Measurements from ENCODE around the gene HDAC1.
A peak's percentile ranks its signal among the peaks of the same experiment; 100 is the strongest.
"Not testable (repeated sequence)": the region's sequence is repeated elsewhere in the genome, so short reads cannot be mapped to it uniquely, and the experiment has no call there.

HDAC1 gene

DNA sequence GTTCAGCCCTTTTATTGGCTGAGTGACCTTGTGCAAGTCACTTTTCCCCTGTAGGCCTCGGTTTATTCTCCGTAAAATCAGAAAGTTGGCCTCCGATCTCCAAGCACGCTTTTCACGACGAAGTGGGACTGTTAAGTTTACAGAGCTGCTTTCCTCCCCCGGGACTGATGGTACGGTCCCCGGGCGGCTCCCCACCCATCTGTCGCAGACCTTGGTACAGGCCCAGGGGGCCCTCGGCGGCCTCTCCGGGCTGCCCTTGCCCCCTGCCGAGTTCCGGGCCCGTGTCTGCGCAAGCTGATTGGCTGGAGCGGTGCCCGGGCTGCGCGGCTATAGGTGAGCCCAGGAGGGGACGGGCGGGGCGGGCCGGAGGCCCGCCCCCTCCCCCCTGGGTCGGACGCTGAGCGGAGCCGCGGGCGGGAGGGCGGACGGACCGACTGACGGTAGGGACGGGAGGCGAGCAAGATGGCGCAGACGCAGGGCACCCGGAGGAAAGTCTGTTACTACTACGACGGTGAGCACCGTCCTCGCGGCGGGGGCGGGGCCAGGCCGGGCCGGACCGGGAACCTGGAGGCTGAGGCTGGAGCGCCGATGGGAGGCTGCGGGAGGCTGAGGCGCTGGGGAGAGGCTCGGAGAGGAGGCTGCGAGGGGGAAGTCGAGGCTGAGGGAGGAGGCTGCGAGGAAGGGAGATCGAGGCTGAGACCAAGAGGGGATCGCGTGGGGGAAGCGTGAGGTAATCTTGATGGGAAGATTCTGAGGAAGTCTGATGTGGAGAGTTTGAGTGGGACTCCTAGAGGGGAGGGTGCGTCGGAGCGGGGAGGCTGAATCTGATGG, at the start of gene HDAC1:
TSS of gene HDAC1 (plus strand) at position 376 of the 831 bp plus-strand sequence. CDS start at position 463, 87 bp downstream.
- H3K4me1 ChIP-seq = peaks cover 5% of the 10 kb centered on the region
- peak within 1 kb of the TSS; percentile 98 for H3K4me3 ChIP-seq
- peak; percentile 92 to 99 for DNase-seq (ENCODE audit: low spot score in 2 of 2)
- H3K36me3 ChIP-seq (replicated peaks) = peaks cover 3% of the 10 kb centered on the region; the same call in 1 of the 2 replicates
- H3K9me3 ChIP-seq = no peaks in the 10 kb centered on the region
- in situ Hi-C loops (cut with MboI; ENCODE audit: low sequenced_read_pairs) = no loop called here
- H3K27me3 ChIP-seq (ENCODE audit: low read depth) = no peaks in the 10 kb centered on the region

DNA sequence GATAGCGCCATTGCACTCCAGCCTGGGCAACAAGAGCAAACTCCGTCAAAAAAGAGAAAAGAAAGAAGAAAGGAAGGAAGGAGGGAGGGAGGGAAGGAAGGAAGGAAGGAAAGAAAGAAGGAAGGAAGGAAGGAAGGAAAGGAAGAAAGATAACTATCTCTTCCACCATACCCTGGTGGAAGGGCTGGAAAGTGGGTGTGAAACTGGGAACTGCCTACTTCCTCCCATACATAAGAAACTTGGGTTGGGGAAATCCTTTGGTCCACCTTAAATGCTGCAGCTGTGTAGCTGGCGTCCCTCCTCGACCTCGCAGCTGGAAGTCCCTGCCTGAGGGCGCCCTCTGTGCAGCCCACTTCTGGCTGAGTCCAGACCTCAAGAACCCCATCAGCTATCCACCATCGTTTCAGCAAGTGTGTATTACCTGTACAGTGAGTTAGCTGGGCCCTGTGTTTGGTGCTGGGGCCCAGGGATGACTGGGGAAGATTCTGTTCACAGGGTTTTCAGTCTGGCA, 49.5 kb upstream of the HDAC1 start:
- H3K4me1 ChIP-seq = peaks cover 9% of the 10 kb centered on the region
- in situ Hi-C loops (cut with MboI; ENCODE audit: low sequenced_read_pairs) = no loop called here

DNA sequence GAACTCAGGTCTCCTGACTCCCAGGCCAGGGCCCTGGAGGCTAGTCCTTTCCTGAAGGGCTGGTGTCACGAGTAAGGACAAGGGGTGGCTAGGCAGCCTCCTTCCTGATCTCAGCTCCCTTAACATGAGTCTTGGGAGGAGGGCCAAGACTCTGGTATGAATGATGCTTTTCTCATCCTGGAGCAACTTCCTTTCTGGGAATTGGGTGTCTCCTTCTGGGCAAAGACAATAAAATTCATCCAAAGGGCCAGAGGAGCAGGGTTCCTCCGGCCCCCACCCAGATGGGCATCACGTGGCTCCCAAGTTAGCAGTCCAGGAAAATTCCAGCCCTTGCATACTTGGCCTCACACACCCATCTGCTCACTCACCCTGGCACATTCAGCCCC, 45.0 kb upstream of the HDAC1 start, which contains the start of gene FAM167B:
TSS of gene FAM167B (plus strand) at position 335 of the 386 bp plus-strand sequence. CDS start 200 bp downstream, outside the sequence.
- DNase-seq (ENCODE audit: low spot score in 2 of 2) = no peak
- no peaks in the 10 kb centered on the region for H3K9me3 ChIP-seq
- H3K4me1 ChIP-seq = no peaks in the 10 kb centered on the region
- H3K4me3 ChIP-seq = no peak within 1 kb of the TSS
- H3K27me3 ChIP-seq (ENCODE audit: low read depth) = no peaks in the 10 kb centered on the region
- no peaks in the 10 kb centered on the region for H3K36me3 ChIP-seq (replicated peaks)
- in situ Hi-C loops (cut with MboI; ENCODE audit: low sequenced_read_pairs) = no loop called here

More for the DNA sequence above, 49.5 kb upstream of the HDAC1 start:
- H3K9me3 ChIP-seq = no peaks in the 10 kb centered on the region
- no peaks in the 10 kb centered on the region for H3K27me3 ChIP-seq (ENCODE audit: low read depth)
- DNase-seq (ENCODE audit: low spot score in 2 of 2) = no peak
- H3K36me3 ChIP-seq (replicated peaks) = no peaks in the 10 kb centered on the region
- H3K4me3 ChIP-seq = no peak overlapping the region

DNA sequence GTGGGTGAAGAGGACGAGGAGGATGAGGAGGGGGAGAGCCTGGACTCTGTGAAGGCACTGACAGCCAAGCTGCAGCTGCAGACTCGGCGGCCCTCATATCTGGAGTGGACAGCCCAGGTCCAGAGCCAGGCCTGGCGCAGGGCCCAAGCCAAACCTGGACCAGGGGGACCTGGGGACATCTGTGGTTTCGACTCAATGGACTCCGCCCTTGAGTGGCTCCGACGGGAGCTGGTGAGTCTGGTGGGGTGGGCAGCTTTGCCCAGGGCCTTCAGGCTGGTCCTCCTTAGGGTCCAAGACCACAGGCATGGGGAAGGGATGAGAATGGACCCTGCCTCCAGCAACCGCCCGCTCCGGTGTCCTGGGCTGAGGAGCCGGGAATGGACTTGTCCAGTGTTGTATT, 44.4 kb upstream of the HDAC1 start:
- no peaks in the 10 kb centered on the region for H3K36me3 ChIP-seq (replicated peaks)
- in situ Hi-C loops (cut with MboI; ENCODE audit: low sequenced_read_pairs) = no loop called here
- no peaks in the 10 kb centered on the region for H3K4me1 ChIP-seq
- DNase-seq (ENCODE audit: low spot score in 2 of 2) = no peak
- H3K9me3 ChIP-seq = no peaks in the 10 kb centered on the region
- no peak overlapping the region for H3K4me3 ChIP-seq
- no peaks in the 10 kb centered on the region for H3K27me3 ChIP-seq (ENCODE audit: low read depth)

DNA sequence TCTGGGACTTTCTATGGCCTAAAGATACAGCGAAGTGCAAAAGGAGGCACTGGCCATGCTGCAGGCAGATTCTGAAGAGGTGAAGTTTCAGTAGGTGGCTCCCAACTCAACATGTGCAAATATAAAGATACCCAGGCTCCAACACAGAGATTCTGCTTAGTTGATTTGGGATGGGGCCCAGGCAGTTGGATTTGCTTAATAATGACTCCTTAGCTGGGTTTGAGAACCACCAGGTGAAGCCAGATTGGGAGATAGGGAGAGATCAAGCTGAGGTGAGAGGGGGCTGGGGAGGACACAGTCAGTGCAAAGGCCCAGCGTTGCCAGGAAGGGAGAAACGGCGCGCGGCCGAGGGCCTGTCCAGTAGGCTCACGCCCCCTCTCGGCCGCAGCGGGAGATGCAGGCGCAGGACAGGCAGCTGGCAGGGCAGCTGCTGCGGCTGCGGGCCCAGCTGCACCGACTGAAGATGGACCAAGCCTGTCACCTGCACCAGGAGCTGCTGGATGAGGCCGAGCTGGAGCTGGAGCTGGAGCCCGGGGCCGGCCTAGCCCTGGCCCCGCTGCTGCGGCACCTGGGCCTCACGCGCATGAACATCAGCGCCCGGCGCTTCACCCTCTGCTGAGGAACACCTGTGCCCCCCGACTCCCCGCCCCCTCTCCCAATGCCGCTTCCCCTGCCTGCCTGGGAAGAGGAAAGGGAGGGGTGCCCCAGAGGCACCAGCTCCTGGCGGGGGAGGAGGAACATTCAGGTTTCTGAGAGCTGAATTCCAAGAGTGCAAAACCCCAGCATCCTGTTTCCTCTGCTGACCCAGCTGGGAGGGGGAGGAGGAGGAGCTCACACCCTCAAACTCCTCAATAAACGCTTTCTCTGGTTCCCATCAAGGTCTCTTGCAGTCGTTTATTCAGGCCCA, 43.6 kb upstream of the HDAC1 start:
- peak; percentile 34 to 92 for DNase-seq (ENCODE audit: low spot score in 2 of 2)
- H3K9me3 ChIP-seq = no peaks in the 10 kb centered on the region
- in situ Hi-C loops (cut with MboI; ENCODE audit: low sequenced_read_pairs) = no loop called here
- no peaks in the 10 kb centered on the region for H3K36me3 ChIP-seq (replicated peaks)
- H3K4me1 ChIP-seq = no peaks in the 10 kb centered on the region
- no peak overlapping the region for H3K4me3 ChIP-seq
- H3K27me3 ChIP-seq (ENCODE audit: low read depth) = no peaks in the 10 kb centered on the region

- Histone ChIP-seq H3K4me1 (no peaks in the 10 kb centered on the region), H3K4me3 (no peak overlapping the region), H3K36me3 (replicated peaks) (no peaks in the 10 kb centered on the region), H3K9me3 (no peaks in the 10 kb centered on the region), H3K27me3 (ENCODE audit: low read depth) (no peaks in the 10 kb centered on the region)
- in situ Hi-C loops (cut with MboI; ENCODE audit: low sequenced_read_pairs) = no loop called here
- no peak for DNase-seq (ENCODE audit: low spot score in 2 of 2)
Measured at GRCh38 chr1:32249831-32250525, 41.9 kb upstream of the HDAC1 start.

- in situ Hi-C loops (cut with MboI; ENCODE audit: low sequenced_read_pairs) = no loop called here
- H3K4me1 ChIP-seq = no peaks in the 10 kb centered on the region
- no peaks in the 10 kb centered on the region for H3K9me3 ChIP-seq
- no peak within 1 kb of the TSS for H3K4me3 ChIP-seq
- DNase-seq (ENCODE audit: low spot score in 2 of 2) = no peak
- H3K36me3 ChIP-seq (replicated peaks) = no peaks in the 10 kb centered on the region
- no peaks in the 10 kb centered on the region for H3K27me3 ChIP-seq (ENCODE audit: low read depth)
Measured at GRCh38 chr1:32250893-32251716, 40.8 kb upstream of the HDAC1 start, which contains the start of gene LCK. TSS of gene LCK (plus strand) at chr1:32251265. CDS start at chr1:32274330, 23,065 bp downstream.

- Histone ChIP-seq H3K4me3 (no peak overlapping the region), H3K27me3 (ENCODE audit: low read depth) (no peaks in the 10 kb centered on the region), H3K9me3 (no peaks in the 10 kb centered on the region), H3K36me3 (replicated peaks) (no peaks in the 10 kb centered on the region), H3K4me1 (no peaks in the 10 kb centered on the region)
- no peak for DNase-seq (ENCODE audit: low spot score in 2 of 2)
- in situ Hi-C loops (cut with MboI; ENCODE audit: low sequenced_read_pairs) = no loop called here
Measured at GRCh38 chr1:32255072-32256071, 36.5 kb upstream of the HDAC1 start.

DNA sequence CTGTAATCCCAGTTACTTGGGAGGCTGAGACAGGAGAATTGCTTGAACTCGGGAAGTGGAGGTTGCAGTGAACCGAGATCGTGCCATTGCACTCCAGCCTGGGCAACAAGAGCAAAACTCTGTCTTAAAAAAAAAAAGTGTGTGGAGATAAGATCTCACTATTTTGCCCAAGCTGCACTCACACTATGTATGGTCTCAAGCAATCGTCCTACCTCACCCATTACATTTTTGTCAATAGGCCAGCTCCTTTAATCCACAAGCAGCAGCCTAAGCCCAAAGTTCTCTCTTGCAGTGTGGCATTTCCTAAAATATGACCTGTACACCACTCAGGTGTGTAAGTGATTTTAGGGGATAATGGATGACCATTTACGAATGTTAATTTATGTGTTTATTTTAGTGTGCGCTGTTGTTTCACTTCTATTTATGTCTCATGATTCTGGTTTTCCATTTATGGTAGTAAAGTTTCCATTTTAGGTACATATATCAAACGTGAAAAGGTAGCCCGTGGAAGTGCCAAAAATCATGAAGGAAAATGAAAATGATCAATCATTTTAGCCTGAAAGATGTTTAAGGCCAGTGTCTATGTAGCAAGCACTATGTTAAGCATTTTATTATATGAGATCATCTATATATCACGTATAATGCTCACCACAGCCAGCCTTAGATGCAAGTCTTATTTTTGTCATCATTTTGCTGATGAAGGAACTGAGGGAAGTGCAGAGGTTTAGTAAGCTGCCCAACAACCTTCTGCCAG, 35.2 kb upstream of the HDAC1 start:
- Histone ChIP-seq H3K27me3 (ENCODE audit: low read depth) (no peaks in the 10 kb centered on the region), H3K9me3 (no peaks in the 10 kb centered on the region), H3K36me3 (replicated peaks) (no peaks in the 10 kb centered on the region), H3K4me1 (no peaks in the 10 kb centered on the region), H3K4me3 (no peak overlapping the region)
- in situ Hi-C loops (cut with MboI; ENCODE audit: low sequenced_read_pairs) = no loop called here
- DNase-seq (ENCODE audit: low spot score in 2 of 2) = no peak

DNA sequence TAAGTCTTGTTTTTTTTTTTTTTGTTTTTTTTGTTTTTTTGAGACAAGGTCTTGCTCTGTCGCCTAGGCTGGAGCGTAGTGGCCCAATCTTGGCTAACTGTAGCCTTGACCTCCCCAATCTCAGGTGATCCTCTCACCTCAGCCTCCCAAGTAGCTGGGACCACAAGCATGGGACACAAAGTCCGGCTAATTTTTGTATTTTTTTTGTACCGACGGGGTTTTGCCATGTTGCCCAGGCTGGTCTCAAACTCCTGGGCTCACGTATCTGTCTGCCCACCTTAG, 34.7 kb upstream of the HDAC1 start:
- H3K9me3 ChIP-seq = no peaks in the 10 kb centered on the region
- in situ Hi-C loops (cut with MboI; ENCODE audit: low sequenced_read_pairs) = no loop called here
- H3K36me3 ChIP-seq (replicated peaks) = no peaks in the 10 kb centered on the region
- no peak overlapping the region for H3K4me3 ChIP-seq
- DNase-seq (ENCODE audit: low spot score in 2 of 2) = no peak
- no peaks in the 10 kb centered on the region for H3K27me3 ChIP-seq (ENCODE audit: low read depth)
- H3K4me1 ChIP-seq = no peaks in the 10 kb centered on the region

GRCh38 chr1:32263236-32263593, 28.7 kb upstream of the HDAC1 start:
- H3K36me3 ChIP-seq (replicated peaks); H3K4me1 ChIP-seq; in situ Hi-C loops (cut with MboI; ENCODE audit: low sequenced_read_pairs); H3K9me3 ChIP-seq; H3K27me3 ChIP-seq (ENCODE audit: low read depth); H3K4me3 ChIP-seq; DNase-seq (ENCODE audit: low spot score in 2 of 2): not testable (repeated sequence)

Data from HAP-1 (cell line).